Right ventricle myocardium superior (tissue), 1 donor: Measurements from ENCODE around the gene PEAK1. TPM values are rescaled to one million over a fixed set of nuclear protein-coding genes. Genes with fewer than 3 reads are reported as not detected.

Experiments
- ATAC-seq: fragments of 200-7000 bp; cut with Tn5 transposase; one replicate; pipeline ENCODE4 v1.9.1; 2020; ENCODE audit warnings: mild to moderate bottlenecking; ENCODE audit not compliant: poor library complexity
- DNase-seq: peaks from one replicate; pipeline ENCODE4 v3.0.0-alpha.2; 2020
- intact Hi-C: fragments of 100-400 bp; cut with DNase I; formaldehyde crosslinking; loops from one replicate; pipeline ENCODE4 v1.11.2; 2022
- total RNA-seq: library from RNA; stranded (reverse); fragmentation: NEBNext Ultra II Directional; extraction: Animal tissue kit (Norgen Biotek cat#: 25700); gene quantifications from one replicate; pipeline ENCODE4 v1.2.1, GENCODE V29; 2021
- donor health status: DM: no; HTN: yes; CAD: no; lungs with severe emphysema.

The PEAK1 gene
- total RNA-seq, 1 donor from 2014 or later, result 59.9 TPM

DNA sequence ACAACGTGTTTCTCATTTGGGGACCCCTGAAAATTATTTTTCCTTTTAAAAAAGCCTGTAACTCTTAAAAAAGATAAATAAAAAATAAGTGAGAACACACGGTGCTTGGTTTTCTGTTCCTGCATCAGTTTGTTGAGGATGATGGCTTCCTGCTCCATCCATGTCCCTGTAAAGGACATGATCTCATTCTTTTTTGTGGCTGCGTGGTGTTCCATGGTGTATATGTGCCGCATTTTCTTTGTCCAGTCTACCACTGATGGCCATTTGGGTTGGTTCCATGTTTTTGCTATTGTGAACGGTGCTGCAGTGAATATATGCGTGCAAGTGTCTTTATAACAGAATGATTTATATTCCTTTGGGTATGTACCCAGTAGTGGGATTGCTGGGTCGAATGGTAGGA, 351.3 kb downstream of the PEAK1 start:
- intact Hi-C loops, result no loop called here
- DNase-seq (no peak), ATAC-seq (no peak)

DNA sequence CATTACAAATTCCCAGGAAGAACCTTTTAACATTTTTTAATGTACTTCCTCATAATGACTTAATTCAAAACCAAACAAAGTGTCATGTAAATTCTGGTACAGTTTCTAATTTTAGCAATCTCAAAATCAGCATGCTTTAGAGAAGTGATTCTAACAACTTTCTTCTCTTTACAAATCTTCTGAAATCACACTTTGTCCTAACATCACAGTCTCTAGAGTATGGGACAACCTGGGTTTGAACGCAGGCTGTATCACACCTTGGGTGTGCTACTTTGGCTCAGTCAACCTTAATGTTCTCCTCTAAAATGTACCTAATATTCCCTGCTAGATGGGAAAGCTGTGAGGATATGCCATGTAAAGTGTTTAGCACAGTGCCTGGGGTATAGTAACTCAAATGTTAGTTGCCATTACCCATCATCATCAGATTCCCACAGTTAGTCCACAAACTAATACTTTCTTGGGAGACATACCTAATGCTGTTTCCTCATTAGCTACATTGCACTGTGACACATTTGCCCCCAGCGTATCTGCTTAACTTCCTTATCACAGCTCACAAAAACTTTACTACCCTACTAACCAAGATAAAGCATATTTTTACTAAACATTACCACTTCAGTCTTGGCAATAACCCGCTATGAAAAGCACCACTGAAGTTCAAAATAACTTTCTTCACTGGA, 352.1 kb downstream of the PEAK1 start:
- ATAC-seq (no peak), DNase-seq (no peak)
- intact Hi-C loops, result no loop called here

DNA sequence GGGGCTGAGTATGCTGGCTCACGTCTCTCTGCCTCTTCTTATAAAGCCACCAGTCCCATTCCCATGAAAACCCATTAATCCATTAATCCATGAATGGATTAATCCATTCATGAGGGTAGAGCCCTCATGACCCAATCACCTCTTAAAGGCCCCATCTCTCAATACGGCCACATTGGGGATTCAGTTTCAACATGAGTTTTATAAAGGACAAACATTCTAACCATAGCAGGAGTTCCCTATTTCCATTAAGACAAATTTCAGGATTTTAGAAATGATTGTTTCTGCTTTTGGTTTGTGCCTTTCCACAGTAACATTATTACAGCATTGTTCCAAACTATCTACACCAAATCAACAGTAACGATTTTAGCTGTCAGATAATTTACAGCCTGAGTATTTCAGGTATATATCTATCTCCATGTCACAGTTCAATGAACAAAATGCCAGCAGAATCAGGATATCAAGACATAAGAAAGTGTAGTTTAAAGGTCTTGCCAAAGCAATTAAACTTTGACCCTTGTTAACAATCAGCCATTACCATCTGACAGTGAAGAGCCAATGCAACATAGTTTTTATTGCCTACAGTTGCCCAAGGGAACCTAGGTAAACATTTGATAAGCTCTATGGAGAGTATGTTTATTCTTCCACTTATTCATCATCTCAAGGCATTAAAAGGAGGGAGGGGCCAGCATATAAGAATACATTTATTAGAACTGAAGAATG, 352.8 kb downstream of the PEAK1 start:
- no peak for ATAC-seq
- no peak for DNase-seq
- intact Hi-C loops, result no loop called here

DNA sequence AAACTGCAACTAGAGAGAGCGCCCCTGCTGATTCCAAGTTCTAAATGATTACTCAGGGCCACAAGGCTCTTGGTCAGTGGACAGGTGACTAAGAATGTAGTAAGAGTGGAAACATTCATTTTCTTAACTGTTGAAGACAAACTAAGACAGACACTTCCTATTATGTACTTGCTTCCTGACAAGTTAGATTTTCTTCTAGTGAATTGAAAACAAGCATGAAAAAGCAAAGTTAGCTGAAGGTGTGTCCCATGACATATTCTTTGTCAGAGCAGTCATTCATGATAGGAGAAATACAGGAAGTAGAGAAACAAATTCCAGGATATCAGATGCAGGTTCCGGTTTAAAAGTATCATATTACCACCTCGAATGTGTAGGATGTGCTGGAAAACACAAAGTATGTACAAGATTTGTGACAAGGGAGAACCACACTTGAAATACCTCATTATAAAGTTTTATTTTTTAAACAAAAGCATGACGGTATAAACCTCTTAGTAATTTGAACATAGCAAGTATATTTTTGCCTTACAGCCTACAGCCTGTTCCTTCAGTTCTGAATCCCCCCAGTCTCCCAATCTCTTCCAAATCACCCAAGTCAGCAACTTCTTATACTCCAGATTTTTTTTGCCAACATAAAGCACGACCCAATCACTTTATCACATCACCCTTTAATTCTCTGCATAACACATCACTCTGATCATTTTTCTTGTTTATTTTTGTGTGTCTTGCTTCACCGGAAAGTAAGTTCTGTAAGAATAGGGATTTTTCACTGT, 355.2 kb downstream of the PEAK1 start:
- intact Hi-C loops, result no loop called here
- ATAC-seq (no peak), DNase-seq (no peak)

DNA sequence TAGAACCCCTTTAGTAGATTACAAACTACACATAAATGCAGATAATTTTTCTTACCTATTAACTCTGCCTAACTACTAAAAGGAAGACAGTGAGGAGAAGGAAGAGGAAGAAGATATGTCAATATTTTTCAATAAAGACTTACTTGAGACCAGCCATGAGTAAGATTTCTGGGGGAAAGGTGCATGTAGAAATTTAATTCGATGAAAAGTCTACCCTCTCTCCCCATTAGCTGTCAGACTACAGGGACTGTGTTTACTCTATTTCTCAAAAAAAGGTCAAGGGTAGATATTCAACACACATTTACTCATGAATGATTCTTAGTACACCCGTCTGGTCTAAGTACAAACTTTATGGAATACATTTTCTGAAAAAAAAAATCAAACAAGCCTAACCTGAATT, 355.8 kb downstream of the PEAK1 start:
- ATAC-seq (no peak), DNase-seq (no peak)
- intact Hi-C loops, result no loop called here

DNA sequence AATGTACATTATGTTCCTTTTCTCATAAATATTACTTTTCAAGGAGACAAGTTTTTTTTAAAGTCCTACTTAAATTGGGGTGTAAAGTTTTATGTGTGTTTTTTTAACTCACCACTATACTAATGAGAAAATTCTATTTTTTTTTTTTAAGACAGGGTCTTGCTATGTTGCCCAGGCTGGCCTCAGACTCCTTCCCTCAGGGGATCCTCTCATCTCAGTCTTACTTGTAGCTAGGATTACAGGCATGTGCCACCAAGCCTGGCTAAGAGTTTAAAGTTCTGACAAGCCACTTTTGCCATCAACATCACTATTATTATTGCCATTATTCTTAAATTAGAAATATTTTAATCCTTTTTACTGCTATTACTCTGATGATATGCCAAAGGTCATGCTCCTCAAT, 356.7 kb downstream of the PEAK1 start:
- intact Hi-C loops, result no loop called here
- no peak for ATAC-seq
- no peak for DNase-seq

DNA sequence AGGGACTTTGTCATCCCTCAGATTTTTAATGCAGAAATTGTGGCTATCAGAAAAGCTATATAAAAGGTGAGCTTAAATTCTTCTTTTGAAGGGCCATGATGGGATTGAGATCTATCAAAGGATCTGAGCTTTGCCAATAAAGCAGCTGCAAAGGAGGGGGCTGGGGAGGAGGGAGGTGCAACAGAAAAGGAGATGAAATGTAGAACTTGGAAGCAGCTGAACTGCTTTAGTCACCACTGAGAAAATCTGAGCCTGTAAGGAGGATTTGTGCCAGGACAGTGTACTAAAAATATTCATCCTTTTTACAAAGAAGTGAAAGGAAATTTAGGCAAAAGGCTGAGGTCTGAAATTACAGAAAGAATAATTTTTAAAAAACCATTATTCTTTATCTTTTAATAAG, 359.4 kb downstream of the PEAK1 start:
- peak; percentile 89 for ATAC-seq
- no peak for DNase-seq
- intact Hi-C loops, result no loop called here

DNA sequence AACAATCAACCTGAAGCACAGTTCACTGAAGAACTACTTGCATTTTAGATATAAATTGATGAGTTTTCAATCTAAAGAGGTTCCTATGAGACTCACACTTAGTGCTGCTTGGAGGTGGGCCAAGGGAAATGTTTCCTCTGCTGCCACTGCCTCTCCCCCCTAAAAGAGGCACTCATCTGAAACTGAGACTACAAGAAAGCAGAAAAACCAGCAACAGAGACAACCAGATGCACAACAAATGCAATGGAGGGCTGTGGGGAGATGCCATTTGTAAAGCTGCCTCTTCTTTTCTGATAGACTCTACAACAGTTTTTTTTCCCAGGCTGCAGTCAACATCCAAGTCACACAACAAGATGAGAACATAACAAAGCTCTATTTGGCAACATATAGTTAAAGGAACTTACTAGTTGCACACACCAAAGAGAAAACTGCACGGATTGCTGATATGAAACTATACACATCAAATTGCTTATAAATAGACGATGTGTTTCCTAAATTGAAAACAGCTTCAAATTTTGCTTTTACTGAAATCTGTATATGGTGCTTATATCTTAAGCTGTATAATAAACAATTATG, 360.0 kb downstream of the PEAK1 start:
- intact Hi-C loops, result no loop called here
- ATAC-seq (no peak), DNase-seq (no peak)

DNA sequence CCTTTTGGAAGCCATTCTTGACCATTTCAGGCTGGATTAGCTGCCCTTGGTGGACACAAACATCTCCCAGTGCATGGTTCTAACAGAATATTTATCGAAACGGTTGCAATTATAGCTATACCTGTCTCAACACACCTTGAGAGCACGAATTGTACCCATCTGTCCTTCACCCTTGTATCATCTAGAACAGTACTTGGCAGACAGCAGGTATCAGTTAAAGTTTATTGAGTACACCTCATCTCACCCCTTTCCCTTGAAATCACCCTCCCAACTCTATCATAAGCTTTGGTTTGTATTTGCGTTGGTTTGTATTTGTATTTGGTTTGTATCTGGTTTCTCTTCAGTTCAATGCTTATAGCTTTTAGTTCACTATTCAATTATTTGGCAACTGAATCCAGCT, 361.4 kb downstream of the PEAK1 start:
- no peak for DNase-seq
- intact Hi-C loops, result no loop called here
- no peak for ATAC-seq

DNA sequence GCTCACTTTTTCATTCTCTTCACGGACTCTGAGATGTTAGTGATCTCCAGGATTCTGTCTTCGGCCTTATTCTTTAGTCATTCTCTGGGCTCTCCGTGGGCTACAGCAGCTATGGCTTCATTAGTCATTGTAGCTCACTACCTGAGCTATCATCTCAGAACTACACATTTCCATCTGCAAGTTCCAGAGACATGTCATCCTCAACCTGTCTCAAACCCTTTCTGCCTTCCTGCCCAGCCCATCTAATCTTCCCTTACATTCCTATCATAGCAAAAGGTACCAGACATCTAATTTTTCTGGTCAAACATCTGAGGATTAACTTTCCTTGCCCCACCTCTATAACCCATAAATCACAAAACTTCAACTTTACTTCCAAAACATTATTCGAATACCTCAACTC, 362.2 kb downstream of the PEAK1 start:
- DNase-seq (no peak), ATAC-seq (no peak)
- intact Hi-C loops, result no loop called here

DNA sequence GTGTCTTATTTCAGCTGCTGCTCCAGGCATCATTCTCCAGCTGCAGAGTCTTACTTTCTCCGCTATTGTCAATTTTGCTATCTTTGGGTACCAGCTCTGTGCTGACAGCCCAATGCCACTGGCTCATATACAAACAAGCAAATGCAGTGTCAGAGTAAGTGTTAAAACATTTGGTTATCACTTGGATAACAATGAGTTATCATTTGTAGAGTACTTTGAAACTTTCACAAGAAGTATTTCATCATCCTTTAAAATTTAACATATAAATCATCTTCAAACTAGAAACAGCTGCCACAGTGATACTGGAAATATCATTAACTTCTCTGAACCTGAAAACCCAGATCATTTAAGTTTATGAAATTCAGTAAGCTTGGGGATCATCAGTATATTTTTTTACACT, 362.8 kb downstream of the PEAK1 start:
- intact Hi-C loops, result no loop called here
- DNase-seq (no peak), ATAC-seq (no peak)

DNA sequence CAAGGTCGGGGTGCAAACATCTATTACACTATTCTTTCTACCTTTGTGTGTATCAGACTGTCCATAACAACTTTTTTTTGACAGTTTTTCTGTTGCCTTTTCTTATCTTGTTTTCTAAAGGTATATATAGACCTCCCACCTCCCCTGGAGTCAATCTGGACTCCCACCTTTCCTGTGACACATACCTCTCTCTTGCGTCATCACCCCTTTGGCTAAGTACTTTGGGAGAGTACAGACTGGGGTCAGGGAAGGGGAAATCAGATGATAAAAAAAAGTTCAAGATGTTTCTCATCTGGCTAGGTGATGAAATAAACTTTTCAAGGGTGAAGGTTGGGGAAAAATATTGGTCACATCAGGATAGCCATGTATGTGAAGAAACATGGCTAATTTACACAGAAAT, 366.2 kb downstream of the PEAK1 start:
- intact Hi-C loops, result no loop called here
- DNase-seq (no peak), ATAC-seq (no peak)

DNA sequence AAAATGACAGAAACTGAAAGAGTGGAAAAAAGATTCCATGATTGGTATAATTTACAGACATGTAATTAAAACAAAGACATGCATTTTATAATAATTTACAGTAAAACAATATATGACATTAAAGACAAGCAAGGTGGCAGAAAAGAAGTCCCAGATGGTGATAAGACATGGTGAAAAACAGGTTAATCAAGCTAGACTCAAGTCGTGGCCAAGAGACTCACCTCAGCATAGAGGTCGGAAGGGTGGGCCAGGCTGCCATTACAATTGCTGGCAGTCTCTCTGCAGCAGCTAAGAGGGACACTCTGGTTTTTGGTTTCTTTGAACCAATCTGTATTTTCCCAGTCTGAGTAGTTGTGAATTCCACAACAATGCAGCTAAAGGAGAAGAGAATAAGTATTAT, 367.3 kb downstream of the PEAK1 start:
- intact Hi-C loops, result no loop called here
- ATAC-seq (no peak), DNase-seq (no peak)

Other genes with a start within 250 kb of the PEAK1 start
- 28.8 TPM for gene HMG20A, start 784 bp upstream of the PEAK1 start, total RNA-seq
- 0.81 TPM for gene LINGO1, start 212.8 kb upstream of the PEAK1 start, total RNA-seq